ENCODE results near the gene USP36.
"Not testable (repeated sequence)": the region's sequence is repeated elsewhere in the genome, so short reads cannot be mapped to it uniquely, and the experiment has no call there.

USP36 gene

DNA sequence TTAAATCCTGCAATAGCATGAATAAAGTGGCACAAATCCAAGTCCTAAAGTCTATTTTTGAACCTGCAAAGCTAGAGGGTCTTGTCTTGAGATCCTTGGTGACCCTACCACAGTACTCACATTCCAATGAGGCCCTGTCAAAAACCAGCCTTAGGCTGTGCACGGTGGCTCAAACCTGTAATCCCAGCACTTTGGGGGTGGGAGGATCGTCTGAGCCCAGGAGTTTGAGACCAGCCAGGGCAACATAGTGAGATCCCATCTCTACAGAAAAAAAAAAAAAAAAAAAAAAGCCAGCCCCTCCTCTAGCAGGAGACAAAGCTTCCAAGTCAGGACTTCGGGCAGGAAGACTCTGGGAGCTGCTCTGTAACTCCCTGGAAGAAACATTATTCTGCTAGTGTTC, 74.8 kb downstream of the USP36 start:
- Histone ChIP-seq H3K9me3 (ENCODE audit: control insufficient read depth, low read length) (no peaks in the 10 kb centered on the region), H3K4me3 (ENCODE audit: low read length) (no peak overlapping the region), H3K27me3 (ENCODE audit: control insufficient read depth, insufficient read depth, low read length) (no peaks in the 10 kb centered on the region), H3K9ac (ENCODE audit: low read length) (no peak overlapping the region), H3K36me3 (ENCODE audit: control insufficient read depth, insufficient read depth, low read length) (no peaks in the 10 kb centered on the region), H3K4me1 (ENCODE audit: control insufficient read depth, insufficient read depth, low read length) (peaks cover 18% of the 10 kb centered on the region)

DNA sequence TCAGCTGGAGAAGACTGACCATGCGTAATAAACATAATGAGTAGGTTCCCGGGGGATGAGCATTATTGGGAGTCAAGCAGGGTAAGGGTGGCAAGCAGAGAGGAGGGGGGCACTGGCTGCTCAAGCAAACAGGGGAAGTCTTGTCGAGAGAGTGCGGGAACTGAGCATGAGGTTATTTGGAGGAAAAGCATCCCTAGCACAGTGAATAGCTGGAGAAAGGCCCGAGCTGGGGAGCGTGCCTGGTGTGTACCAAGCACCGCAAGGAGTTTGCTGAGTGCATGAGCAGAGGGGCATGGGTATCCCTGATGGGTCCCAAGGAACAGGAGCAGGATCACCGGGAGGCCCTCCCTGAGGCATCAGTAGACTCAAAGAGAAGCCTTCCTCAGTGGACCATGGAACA, 75.7 kb downstream of the USP36 start:
- Histone ChIP-seq H3K27me3 (ENCODE audit: control insufficient read depth, insufficient read depth, low read length) (no peaks in the 10 kb centered on the region), H3K9ac (ENCODE audit: low read length) (no peak overlapping the region), H3K4me3 (ENCODE audit: low read length) (no peak overlapping the region), H3K36me3 (ENCODE audit: control insufficient read depth, insufficient read depth, low read length) (no peaks in the 10 kb centered on the region), H3K4me1 (ENCODE audit: control insufficient read depth, insufficient read depth, low read length) (peaks cover 20% of the 10 kb centered on the region), H3K9me3 (ENCODE audit: control insufficient read depth, low read length) (no peaks in the 10 kb centered on the region)

DNA sequence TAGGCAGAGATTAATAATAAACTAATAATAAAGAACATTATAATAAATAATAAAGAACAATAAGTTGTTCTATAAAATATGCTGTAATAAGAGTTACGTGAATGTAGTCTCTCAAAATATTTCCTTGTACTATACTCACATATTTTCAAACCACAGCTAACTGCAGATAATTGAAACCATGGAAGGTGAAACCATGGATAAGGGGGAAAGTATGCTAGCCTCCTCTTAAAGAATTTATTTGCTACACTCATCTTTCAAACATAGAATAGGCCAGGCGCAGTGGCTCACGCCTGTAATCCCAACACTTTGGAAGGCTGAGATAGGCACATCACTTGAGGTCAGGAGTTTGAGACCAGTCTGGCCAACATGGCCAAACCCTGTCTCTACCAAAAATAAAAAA, 77.1 kb downstream of the USP36 start:
- Histone ChIP-seq H3K9ac (ENCODE audit: low read length) (no peak overlapping the region), H3K27me3 (ENCODE audit: control insufficient read depth, insufficient read depth, low read length) (no peaks in the 10 kb centered on the region), H3K4me1 (ENCODE audit: control insufficient read depth, insufficient read depth, low read length) (peaks cover 33% of the 10 kb centered on the region), H3K36me3 (ENCODE audit: control insufficient read depth, insufficient read depth, low read length) (no peaks in the 10 kb centered on the region), H3K4me3 (ENCODE audit: low read length) (no peak overlapping the region), H3K9me3 (ENCODE audit: control insufficient read depth, low read length) (no peaks in the 10 kb centered on the region)

DNA sequence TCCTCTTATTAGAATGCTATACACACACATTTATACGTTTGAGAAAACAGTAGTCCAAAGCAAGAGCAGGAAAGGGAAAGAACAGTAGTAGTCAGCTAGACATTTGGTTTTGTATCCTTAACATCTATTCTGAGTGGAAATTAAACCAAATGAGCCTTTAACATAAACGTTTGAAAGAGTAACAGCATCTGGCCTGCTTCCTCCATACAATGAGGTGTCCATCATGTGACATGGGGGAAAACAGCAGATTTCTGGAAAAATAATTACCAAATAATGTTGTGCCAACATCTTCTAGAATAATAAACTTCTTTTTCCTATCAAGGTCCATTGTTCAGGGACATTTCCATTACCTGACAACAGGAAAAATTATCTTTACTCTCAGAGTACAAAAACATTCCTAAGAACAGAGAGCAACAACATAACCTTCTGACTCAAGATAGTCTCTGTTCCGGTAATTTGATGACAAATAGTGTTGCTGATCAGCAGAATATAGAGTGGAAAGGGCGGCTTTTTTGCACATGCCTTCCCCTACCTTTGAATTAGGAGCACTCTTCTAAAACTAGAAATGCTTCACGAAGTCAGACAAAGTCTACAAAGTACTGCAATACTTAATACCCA, 78.7 kb downstream of the USP36 start:
- H3K9ac ChIP-seq (ENCODE audit: low read length), result no peak overlapping the region
- no peaks in the 10 kb centered on the region for H3K36me3 ChIP-seq (ENCODE audit: control insufficient read depth, insufficient read depth, low read length)
- no peaks in the 10 kb centered on the region for H3K27me3 ChIP-seq (ENCODE audit: control insufficient read depth, insufficient read depth, low read length)
- no peaks in the 10 kb centered on the region for H3K9me3 ChIP-seq (ENCODE audit: control insufficient read depth, low read length)
- H3K4me3 ChIP-seq (ENCODE audit: low read length), result no peak overlapping the region
- H3K4me1 ChIP-seq (ENCODE audit: control insufficient read depth, insufficient read depth, low read length), result peaks cover 33% of the 10 kb centered on the region

DNA sequence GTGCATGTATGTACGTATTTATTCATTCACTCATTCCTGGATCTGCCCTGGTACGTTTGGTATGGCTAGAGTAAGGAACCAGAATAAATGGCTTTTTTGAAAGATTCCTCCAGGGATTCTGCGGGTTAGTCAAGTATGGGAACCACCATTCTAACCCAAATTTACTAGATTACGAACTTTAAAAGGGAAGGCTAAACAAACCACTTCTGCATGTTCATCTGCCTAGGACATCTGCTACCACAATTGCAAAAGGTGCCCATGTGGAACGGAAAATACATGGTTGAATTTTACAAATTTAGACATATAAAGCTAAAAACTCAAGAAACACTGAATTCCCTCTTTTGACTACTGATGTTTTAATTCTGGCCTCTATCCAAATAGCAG, 80.7 kb downstream of the USP36 start:
- Histone ChIP-seq H3K36me3 (ENCODE audit: control insufficient read depth, insufficient read depth, low read length) (no peaks in the 10 kb centered on the region), H3K9ac (ENCODE audit: low read length) (no peak overlapping the region), H3K4me1 (ENCODE audit: control insufficient read depth, insufficient read depth, low read length) (peaks cover 22% of the 10 kb centered on the region), H3K9me3 (ENCODE audit: control insufficient read depth, low read length) (no peaks in the 10 kb centered on the region), H3K4me3 (ENCODE audit: low read length) (no peak overlapping the region), H3K27me3 (ENCODE audit: control insufficient read depth, insufficient read depth, low read length) (no peaks in the 10 kb centered on the region)

DNA sequence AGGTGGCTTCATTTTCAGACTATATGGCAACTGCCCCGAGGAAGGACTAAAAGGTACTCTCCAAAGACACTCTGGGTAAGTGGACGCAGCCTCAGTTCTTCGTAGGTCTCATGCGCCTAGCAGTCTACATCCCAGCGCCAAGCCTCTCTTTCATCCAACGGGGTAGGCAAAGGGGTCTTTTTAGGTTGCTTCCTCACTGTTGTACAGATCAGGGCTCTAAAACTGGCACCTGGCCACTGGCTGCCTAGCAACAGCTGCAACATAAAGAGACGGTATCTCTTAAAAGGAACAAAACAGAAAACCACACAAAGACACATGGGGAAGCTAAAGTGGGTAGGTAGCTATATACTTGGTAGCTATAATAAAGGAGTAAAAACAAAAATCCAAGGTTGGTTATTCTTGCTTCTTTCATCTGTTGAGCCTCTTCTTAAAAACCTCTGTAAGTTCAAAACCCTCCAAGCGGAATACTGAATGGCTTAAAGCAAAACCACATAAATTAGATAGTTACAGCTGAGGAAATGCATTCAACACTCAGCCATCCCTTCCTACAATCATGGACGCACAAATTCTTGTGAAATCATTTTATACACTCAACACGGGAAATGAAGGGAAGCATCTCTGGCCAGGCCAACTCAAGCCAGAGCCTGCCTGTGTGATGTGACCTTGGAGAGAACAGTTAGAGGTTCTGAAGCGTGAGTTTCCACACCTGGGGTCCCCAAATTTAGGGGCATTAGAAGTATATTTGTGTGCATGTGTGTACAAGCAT, 81.2 kb downstream of the USP36 start:
- Histone ChIP-seq H3K36me3 (ENCODE audit: control insufficient read depth, insufficient read depth, low read length) (no peaks in the 10 kb centered on the region), H3K4me3 (ENCODE audit: low read length) (no peak overlapping the region), H3K9me3 (ENCODE audit: control insufficient read depth, low read length) (no peaks in the 10 kb centered on the region), H3K9ac (ENCODE audit: low read length) (peak overlapping the region; percentile 1), H3K27me3 (ENCODE audit: control insufficient read depth, insufficient read depth, low read length) (no peaks in the 10 kb centered on the region), H3K4me1 (ENCODE audit: control insufficient read depth, insufficient read depth, low read length) (peaks cover 22% of the 10 kb centered on the region)

DNA sequence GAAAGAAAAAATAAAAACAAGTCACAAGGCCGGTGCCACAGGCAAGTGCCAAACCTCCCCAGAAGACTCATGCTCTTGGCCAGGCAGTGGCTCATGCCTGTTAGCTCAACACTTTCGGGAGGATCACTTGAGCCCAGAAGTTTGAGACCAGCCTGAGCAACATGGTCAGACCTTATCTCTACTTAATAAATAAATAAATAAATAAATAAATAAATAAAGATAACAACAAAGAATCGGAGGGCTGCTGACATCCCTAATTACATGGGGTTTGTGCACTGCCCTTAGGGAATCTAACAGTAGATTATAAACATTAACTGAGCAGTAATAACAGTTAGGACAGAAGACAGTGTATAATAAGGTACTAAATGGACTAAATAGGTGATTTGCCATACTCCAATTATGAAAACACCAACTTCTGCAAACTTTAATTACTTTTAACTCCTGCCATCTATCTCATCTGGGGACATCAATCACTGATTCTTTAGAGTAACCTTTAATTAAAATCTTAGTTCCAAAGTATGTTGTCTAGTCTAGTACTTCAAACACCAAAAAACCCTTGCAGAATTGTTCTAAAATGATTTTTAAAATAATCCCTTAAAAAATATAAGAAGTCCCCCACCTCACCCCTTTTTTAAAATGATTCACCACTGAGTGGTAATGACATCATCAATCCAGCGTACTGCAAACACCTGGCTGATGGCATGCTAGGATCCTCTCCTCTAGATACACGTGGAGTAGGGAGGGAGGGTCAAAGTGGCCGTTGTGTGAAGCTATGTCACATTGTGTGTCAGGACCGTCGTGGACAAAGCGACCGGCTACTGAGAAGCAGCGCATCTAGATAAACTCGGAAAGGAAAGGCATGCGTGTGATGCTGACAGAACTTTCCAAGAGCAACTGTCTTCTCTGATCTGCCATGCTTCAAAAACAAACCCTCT, 87.0 kb downstream of the USP36 start:
- Histone ChIP-seq H3K4me3 (ENCODE audit: low read length) (no peak overlapping the region), H3K36me3 (ENCODE audit: control insufficient read depth, insufficient read depth, low read length) (no peaks in the 10 kb centered on the region), H3K4me1 (ENCODE audit: control insufficient read depth, insufficient read depth, low read length) (peaks cover 29% of the 10 kb centered on the region), H3K27me3 (ENCODE audit: control insufficient read depth, insufficient read depth, low read length) (no peaks in the 10 kb centered on the region), H3K9ac (ENCODE audit: low read length) (no peak overlapping the region), H3K9me3 (ENCODE audit: control insufficient read depth, low read length) (no peaks in the 10 kb centered on the region)

DNA sequence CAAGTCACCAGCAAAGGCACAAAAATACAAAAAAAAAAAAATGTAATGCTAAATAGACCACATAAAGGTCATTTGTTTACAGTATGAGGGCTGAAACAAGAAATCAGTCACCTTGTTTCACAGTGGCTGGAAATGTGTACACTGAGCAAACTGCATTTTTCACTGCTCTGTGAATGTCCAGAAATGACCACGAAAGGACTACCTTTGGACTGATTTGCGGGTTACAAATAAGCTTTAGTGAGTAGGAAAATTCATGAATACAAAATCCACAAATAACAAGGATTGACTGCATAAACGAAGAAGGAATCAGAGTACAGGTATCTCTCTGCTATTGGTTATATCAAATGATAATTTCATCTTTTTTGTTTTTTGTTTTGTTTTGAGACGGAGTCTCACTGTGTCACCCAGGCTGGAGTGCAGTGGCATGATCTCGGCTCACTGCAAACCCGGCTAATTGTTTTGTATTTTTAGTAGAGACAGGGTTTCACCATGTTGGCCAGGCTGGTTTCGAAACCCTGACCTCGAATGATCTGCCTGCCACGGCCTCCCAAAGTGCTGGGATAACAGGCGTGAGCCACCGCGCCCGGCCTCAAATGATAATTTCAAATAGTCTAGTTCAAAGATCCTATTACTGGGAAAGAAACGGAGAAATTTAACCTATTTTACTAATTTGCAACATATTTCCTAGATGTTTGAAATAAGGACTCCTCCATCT, 89.0 kb downstream of the USP36 start:
- Histone ChIP-seq H3K27me3 (ENCODE audit: control insufficient read depth, insufficient read depth, low read length) (no peaks in the 10 kb centered on the region), H3K9me3 (ENCODE audit: control insufficient read depth, low read length) (no peaks in the 10 kb centered on the region), H3K4me1 (ENCODE audit: control insufficient read depth, insufficient read depth, low read length) (peaks cover 41% of the 10 kb centered on the region), H3K9ac (ENCODE audit: low read length) (no peak overlapping the region), H3K36me3 (ENCODE audit: control insufficient read depth, insufficient read depth, low read length) (no peaks in the 10 kb centered on the region), H3K4me3 (ENCODE audit: low read length) (no peak overlapping the region)

DNA sequence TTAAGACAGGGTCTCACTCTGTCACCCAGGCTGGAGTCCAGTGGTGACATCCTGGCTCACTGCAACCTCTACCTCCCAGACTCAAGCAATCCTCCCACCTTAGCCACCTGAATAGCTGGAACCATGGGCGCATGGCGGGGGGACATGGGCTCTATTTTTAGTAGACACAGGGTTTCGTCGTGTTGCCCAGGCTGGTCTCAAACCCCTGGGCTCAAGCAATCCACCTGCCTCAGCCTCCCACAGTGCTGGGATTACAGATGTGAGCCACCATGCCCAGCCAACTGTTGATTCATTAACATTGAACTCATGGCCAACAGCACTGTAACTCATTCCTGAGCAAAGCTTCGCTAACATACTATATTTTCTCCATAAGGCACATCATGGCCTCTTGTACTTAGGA, 89.6 kb downstream of the USP36 start:
- H3K9me3 ChIP-seq (ENCODE audit: control insufficient read depth, low read length); H3K27me3 ChIP-seq (ENCODE audit: control insufficient read depth, insufficient read depth, low read length); H3K9ac ChIP-seq (ENCODE audit: low read length); H3K4me3 ChIP-seq (ENCODE audit: low read length); H3K36me3 ChIP-seq (ENCODE audit: control insufficient read depth, insufficient read depth, low read length): not testable (repeated sequence)
- H3K4me1 ChIP-seq (ENCODE audit: control insufficient read depth, insufficient read depth, low read length), result peaks cover 47% of the 10 kb centered on the region

DNA sequence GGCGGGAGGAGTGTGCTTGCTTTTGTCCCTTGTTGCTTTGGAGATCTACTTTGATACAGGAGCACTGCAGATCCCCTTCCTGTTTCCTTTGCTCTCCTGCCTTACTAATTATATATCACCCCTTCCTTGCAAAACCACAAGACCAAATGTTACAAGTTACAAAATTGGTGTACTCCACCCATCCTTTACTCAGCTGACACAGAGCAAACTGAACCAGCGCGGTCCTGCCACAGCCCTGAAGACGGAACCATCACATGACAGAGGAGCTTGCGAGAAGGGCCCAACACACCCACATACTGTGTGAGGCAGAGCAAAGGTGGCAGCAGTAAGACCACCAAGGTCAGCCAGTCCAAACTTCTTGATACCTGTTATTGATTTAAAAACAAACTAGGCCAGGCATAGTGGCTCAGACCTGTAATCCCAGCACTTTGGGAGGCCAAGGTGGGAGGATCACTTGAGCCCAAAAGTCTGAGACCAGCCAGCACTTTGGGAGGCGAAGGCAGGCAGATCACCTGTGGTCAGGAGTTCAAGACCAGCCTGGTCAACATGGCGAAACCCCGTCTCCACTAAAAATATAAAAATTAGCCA, 91.8 kb downstream of the USP36 start:
- no peak overlapping the region for H3K4me3 ChIP-seq (ENCODE audit: low read length)
- H3K36me3 ChIP-seq (ENCODE audit: control insufficient read depth, insufficient read depth, low read length), result no peaks in the 10 kb centered on the region
- no peaks in the 10 kb centered on the region for H3K9me3 ChIP-seq (ENCODE audit: control insufficient read depth, low read length)
- peak overlapping the region; percentile 27 for H3K9ac ChIP-seq (ENCODE audit: low read length)
- H3K27me3 ChIP-seq (ENCODE audit: control insufficient read depth, insufficient read depth, low read length), result no peaks in the 10 kb centered on the region
- H3K4me1 ChIP-seq (ENCODE audit: control insufficient read depth, insufficient read depth, low read length), result peaks cover 60% of the 10 kb centered on the region

DNA sequence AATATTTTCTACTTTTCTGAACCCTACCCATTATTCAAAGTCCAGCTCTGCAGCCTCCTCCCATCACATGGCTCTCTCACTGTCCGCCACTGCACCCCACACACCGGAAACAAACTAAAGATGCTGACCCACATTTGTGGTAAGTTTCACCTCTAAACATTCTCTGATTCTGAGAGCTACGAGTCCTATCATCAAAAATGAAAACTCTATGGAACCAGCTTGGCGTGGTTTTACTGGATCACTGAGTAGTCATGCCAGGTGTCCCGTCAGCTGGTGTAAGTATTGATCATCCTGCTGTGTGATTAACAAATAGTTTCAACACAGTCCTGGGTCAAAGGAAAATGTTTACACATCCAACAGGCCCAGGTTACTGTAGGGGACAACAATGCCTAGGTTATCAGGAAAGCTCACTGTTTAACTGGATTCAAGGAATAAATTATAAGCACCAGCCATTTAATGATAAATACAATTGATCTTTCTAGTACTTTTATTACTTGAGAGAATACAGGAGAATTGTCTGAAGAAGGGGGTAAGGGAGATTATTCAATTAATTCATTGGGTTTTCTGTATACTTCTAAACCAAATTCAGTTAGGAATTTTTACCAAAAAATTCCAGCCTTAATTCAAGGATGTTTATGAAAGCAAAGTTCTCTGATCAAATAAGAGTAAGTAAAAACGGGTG, 92.4 kb downstream of the USP36 start:
- Histone ChIP-seq H3K27me3 (ENCODE audit: control insufficient read depth, insufficient read depth, low read length) (no peaks in the 10 kb centered on the region), H3K4me3 (ENCODE audit: low read length) (no peak overlapping the region), H3K4me1 (ENCODE audit: control insufficient read depth, insufficient read depth, low read length) (peaks cover 57% of the 10 kb centered on the region), H3K36me3 (ENCODE audit: control insufficient read depth, insufficient read depth, low read length) (no peaks in the 10 kb centered on the region), H3K9me3 (ENCODE audit: control insufficient read depth, low read length) (no peaks in the 10 kb centered on the region), H3K9ac (ENCODE audit: low read length) (no peak overlapping the region)
